A549 (cell line): ENCODE results near the gene SLX1A.
"Not testable (repeated sequence)": the region's sequence is repeated elsewhere in the genome, so short reads cannot be mapped to it uniquely, and the experiment has no call there.

Source experiments
- CBX8 ChIP-seq: fragments of 200-600 bp; sonication (generic); IDR thresholded peaks from 2 replicates; pipeline ENCODE4 v1.6.1; 2016
- CEBPB ChIP-seq, 2 experiments: fragments of >200 bp in 1 of 2; sonication (Bioruptor Twin) in 1 of 2; formaldehyde crosslinking in 1 of 2; IDR thresholded peaks; 2 replicates each; pipeline ENCODE4 v1.6.1; 2012 to 2016
- ESRRA ChIP-seq: fragments of 150-350 bp; IDR thresholded peaks from 2 replicates; pipeline ENCODE4 v1.6.1; 2014; ENCODE audit warnings: mild to moderate bottlenecking, low read length, borderline replicate concordance
- HOXA7 ChIP-seq: fragments of 250-450 bp; sonication (Bioruptor Pico); IDR thresholded peaks from 2 replicates; pipeline ENCODE4 v1.5.0; 2020; ENCODE audit warnings: mild to moderate bottlenecking, moderate library complexity
- POLR2A ChIP-seq: IDR thresholded peaks from 2 replicates; pipeline ENCODE4 v1.6.1; 2012; ENCODE audit warnings: mild to moderate bottlenecking, low read length
- TF ChIP-seq, protein P1 (sequence below): fragments of 250-450 bp; sonication (Bioruptor Pico); IDR thresholded peaks from 2 replicates; pipeline ENCODE4 v1.5.0; 2021; ENCODE audit warnings: mild to moderate bottlenecking, moderate library complexity, borderline replicate concordance
- TF ChIP-seq, protein P2 (sequence below): fragments of >200 bp; sonication (Bioruptor Twin); formaldehyde crosslinking; IDR thresholded peaks from 3 replicates; pipeline ENCODE4 v1.5.1; 2016

DNA sequence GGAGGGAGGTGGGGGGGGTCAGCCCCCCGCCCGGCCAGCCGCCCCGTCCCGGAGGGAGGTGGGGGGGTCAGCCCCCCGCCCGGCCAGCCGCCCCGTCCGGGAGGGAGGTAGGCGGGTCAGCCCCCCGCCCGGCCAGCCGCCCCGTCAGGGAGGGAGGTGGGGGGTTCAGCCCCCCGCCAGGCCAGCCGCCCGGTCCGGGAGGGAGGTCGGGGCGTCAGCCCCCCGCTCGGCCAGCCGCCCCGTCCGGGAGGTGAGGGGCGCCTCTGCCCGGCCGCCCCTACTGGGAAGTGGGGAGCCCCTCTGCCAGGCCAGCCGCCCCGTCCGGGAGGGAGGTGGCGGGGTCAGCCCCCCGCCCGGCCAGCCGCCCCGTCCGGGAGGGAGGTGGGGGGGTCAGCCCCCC is 24.3 kb upstream of the SLX1A start:
- TF ChIP-seq, protein P1, sequence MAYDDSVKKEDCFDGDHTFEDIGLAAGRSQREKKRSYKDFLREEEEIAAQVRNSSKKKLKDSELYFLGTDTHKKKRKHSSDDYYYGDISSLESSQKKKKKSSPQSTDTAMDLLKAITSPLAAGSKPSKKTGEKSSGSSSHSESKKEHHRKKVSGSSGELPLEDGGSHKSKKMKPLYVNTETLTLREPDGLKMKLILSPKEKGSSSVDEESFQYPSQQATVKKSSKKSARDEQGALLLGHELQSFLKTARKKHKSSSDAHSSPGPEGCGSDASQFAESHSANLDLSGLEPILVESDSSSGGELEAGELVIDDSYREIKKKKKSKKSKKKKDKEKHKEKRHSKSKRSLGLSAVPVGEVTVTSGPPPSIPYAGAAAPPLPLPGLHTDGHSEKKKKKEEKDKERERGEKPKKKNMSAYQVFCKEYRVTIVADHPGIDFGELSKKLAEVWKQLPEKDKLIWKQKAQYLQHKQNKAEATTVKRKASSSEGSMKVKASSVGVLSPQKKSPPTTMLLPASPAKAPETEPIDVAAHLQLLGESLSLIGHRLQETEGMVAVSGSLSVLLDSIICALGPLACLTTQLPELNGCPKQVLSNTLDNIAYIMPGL (CRISPR knock-in tag), result not testable (repeated sequence)
- TF ChIP-seq, protein P2, sequence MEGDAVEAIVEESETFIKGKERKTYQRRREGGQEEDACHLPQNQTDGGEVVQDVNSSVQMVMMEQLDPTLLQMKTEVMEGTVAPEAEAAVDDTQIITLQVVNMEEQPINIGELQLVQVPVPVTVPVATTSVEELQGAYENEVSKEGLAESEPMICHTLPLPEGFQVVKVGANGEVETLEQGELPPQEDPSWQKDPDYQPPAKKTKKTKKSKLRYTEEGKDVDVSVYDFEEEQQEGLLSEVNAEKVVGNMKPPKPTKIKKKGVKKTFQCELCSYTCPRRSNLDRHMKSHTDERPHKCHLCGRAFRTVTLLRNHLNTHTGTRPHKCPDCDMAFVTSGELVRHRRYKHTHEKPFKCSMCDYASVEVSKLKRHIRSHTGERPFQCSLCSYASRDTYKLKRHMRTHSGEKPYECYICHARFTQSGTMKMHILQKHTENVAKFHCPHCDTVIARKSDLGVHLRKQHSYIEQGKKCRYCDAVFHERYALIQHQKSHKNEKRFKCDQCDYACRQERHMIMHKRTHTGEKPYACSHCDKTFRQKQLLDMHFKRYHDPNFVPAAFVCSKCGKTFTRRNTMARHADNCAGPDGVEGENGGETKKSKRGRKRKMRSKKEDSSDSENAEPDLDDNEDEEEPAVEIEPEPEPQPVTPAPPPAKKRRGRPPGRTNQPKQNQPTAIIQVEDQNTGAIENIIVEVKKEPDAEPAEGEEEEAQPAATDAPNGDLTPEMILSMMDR, result not testable (repeated sequence)
- TF ChIP-seq CEBPB (IDR thresholded peaks at IDR 0.05); HOXA7; ESRRA; POLR2A; CBX8: not testable (repeated sequence)
